Neural cell (in vitro differentiated cells): ENCODE results near the gene CPXM2. TPM values are rescaled to one million over a fixed set of nuclear protein-coding genes. Genes with fewer than 3 reads are reported as not detected.

Experiments
- H2AFZ ChIP-seq: fragments of 200-600, 300-800 bp; sonication (generic), shearing (Covaris generic); 2 replicates; pipeline ENCODE4 v1.6.0; 2014; ENCODE audit warnings: low read depth, mild to moderate bottlenecking, antibody characterized with exemption, low read length, moderate library complexity
- H3F3A ChIP-seq: fragments of 200-600 bp; shearing (Covaris generic); 2 replicates; pipeline ENCODE4 v1.6.1; 2016; ENCODE audit warnings: mild to moderate bottlenecking, moderate library complexity, mixed read lengths, antibody characterized with exemption, low read length; ENCODE audit not compliant: insufficient read depth, poor library complexity, severe bottlenecking
- H3K27ac ChIP-seq: fragments of 200-600, 300-800 bp; sonication (generic), shearing (Covaris generic); 2 replicates; pipeline ENCODE4 v1.5.1; 2014; ENCODE audit warnings: mild to moderate bottlenecking, low read length, moderate library complexity
- H3K27me3 ChIP-seq: fragments of 300-800, 200-600 bp; sonication (generic), shearing (Covaris generic); 2 replicates; pipeline ENCODE4 v1.6.0; 2014; ENCODE audit warnings: mild to moderate bottlenecking, low read depth, low read length, moderate library complexity; ENCODE audit not compliant: insufficient read depth
- H3K36me3 ChIP-seq: fragments of 300-800, 200-600 bp; sonication (generic), shearing (Covaris generic); 2 replicates; pipeline ENCODE4 v1.5.1; 2014; ENCODE audit warnings: mild to moderate bottlenecking, antibody characterized with exemption, low read length, moderate library complexity; ENCODE audit not compliant: insufficient read depth
- H3K4me2 ChIP-seq: fragments of 300-800, 200-600 bp; sonication (generic), shearing (Covaris generic); 2 replicates; pipeline ENCODE4 v1.6.0; 2014; ENCODE audit warnings: mild to moderate bottlenecking, low read length
- H3K4me3 ChIP-seq: fragments of 300-800, 200-600 bp; sonication (generic), shearing (Covaris generic); 2 replicates; pipeline ENCODE4 v1.5.1; 2014; ENCODE audit warnings: mild to moderate bottlenecking, low read length, moderate library complexity
- H3K79me2 ChIP-seq: fragments of 200-600 bp; shearing (Covaris generic); replicated peaks from 2 replicates; pipeline ENCODE4 v1.6.0; 2014; ENCODE audit warnings: mild to moderate bottlenecking, low read length, moderate library complexity; ENCODE audit not compliant: insufficient read depth
- H3K9ac ChIP-seq: fragments of 300-800, 200-600 bp; sonication (generic), shearing (Covaris generic); 2 replicates; pipeline ENCODE4 v1.6.1; 2016; ENCODE audit warnings: mild to moderate bottlenecking, low read length, mixed read lengths
- H3K9me2 ChIP-seq: fragments of 200-600 bp; shearing (Covaris generic); 2 replicates; pipeline ENCODE4 v1.6.1; 2016; ENCODE audit warnings: mild to moderate bottlenecking, low read length, mixed read lengths; ENCODE audit not compliant: insufficient read depth
- H3K9me3 ChIP-seq: fragments of 200-600, 300-800 bp; sonication (generic), shearing (Covaris generic); 2 replicates; pipeline ENCODE4 v1.6.1; 2016; ENCODE audit warnings: mild to moderate bottlenecking, mixed run types, low read length, moderate library complexity, mixed read lengths
- H4K20me1 ChIP-seq: fragments of 200-600 bp; shearing (Covaris generic); 2 replicates; pipeline ENCODE4 v1.6.1; 2016; ENCODE audit warnings: mild to moderate bottlenecking, mixed run types; ENCODE audit not compliant: insufficient read depth
- CTCF ChIP-seq: fragments of 450-650 bp; IDR thresholded peaks from 2 replicates; pipeline ENCODE4 v1.5.1; 2014; ENCODE audit warnings: antibody characterized with exemption, mild to moderate bottlenecking, moderate library complexity; ENCODE audit not compliant: poor library complexity, severe bottlenecking
- EP300 ChIP-seq: fragments of 450-650 bp; conservative IDR thresholded peaks from 2 replicates; pipeline ENCODE4 v1.6.1; 2014; ENCODE audit warnings: antibody characterized with exemption, mild to moderate bottlenecking, moderate library complexity; ENCODE audit not compliant: poor library complexity, severe bottlenecking
- EZH2 ChIP-seq: fragments of 200-600, 300-800 bp; shearing (Covaris generic), sonication (generic); IDR thresholded peaks from 2 replicates; pipeline ENCODE4 v1.6.1; 2014; ENCODE audit warnings: antibody characterized with exemption, low read length, borderline replicate concordance, mild to moderate bottlenecking; ENCODE audit not compliant: insufficient read depth, poor library complexity, severe bottlenecking
- MXI1 ChIP-seq: fragments of 450-650 bp; conservative IDR thresholded peaks from 2 replicates; pipeline ENCODE4 v1.6.1; 2014; ENCODE audit warnings: antibody characterized with exemption, mild to moderate bottlenecking; ENCODE audit not compliant: poor library complexity, severe bottlenecking
- POLR2AphosphoS5 ChIP-seq: IDR thresholded peaks from 2 replicates; pipeline ENCODE4 v1.6.1; 2012
- RAD21 ChIP-seq: fragments of 450-650 bp; conservative IDR thresholded peaks from 2 replicates; pipeline ENCODE4 v1.6.1; 2014; ENCODE audit warnings: antibody characterized with exemption, mild to moderate bottlenecking, moderate library complexity
- TAF1 ChIP-seq: IDR thresholded peaks from 2 replicates; pipeline ENCODE4 v1.6.1; 2012; ENCODE audit warnings: low read depth
- polyA plus RNA-seq: library from polyadenylated mRNA; depleted of rRNA; stranded (reverse); fragments of >200 nt; gene quantifications from 2 replicates; pipeline ENCODE4 v1.2.3, GENCODE V29; 2014
- TF ChIP-seq, protein P1 (sequence below): IDR thresholded peaks from 2 replicates; pipeline ENCODE4 v1.6.1; 2012; ENCODE audit warnings: borderline replicate concordance

The CPXM2 gene
- polyA plus RNA-seq, 1 donor from 2014 or later, result not detected

DNA sequence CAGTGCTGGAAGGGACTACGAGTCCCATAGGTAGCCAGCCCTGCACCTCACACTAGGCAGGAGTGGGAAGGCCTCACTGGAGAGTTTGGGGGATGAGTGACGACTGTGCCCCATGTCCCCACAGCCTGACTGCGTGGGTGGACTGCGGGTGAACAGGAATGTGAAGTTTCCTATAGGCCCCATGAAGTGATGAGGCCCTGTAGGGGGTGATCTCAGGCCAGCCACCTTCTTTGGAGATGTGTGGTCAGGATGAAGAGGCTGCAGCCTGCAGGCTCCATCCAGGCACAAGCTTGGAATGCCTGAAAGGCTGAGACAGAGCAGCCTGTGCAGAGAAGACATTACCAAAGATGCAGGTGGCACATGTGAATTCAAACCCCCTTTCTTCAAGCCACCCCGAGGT is 94.9 kb downstream of the CPXM2 start:
- H3K9me2 ChIP-seq, result no peaks in the 10 kb centered on the region
- H4K20me1 ChIP-seq, result no peaks in the 10 kb centered on the region
- TF ChIP-seq MXI1, result no peak
- no peak overlapping the region for H2AFZ ChIP-seq
- no peak overlapping the region for H3K27ac ChIP-seq
- H3K4me2 ChIP-seq, result no peak overlapping the region
- H3K27me3 ChIP-seq, result no peaks in the 10 kb centered on the region
- H3K36me3 ChIP-seq, result no peaks in the 10 kb centered on the region
- H3K9ac ChIP-seq, result no peak overlapping the region
- H3K79me2 ChIP-seq, result no peaks in the 10 kb centered on the region
- H3K9me3 ChIP-seq, result no peaks in the 10 kb centered on the region
- no peaks in the 10 kb centered on the region for H3F3A ChIP-seq
- H3K4me3 ChIP-seq, result no peak overlapping the region

DNA sequence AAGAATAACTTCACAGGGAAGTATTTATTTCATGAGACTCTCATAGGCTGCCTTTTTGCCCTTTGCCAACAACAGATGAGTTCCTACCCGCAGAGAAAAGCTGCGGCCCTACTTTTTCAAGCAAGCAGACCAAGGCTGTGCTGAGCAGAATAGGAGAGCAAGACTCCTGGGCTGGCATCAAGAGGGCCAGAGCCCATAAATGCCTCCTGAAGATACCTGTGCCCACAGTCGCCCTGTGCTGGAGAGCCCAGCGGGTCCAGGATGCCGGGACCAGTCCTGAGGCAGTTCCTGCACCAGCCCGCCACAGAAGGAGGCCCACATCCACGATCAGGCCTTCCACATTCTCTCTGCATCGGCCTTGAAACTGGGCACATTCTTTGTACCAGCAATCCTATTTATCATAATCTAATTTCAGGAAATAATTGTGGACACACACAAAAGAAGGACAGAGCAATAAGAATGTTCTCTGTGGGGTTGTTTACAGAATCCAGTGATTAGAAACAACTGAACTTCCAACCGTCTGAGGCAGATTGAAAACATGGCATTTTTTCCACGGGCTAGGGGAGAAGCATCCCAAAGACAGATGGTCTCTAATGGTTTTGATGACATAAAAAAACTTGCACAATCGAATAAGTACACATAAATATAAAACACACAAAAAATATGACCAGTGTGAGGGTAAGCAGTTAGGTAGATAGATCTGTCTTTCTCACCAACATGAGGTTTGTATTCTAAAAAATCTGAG is 95.6 kb downstream of the CPXM2 start:
- Histone ChIP-seq H3K9ac (no peak overlapping the region), H3K27me3 (no peaks in the 10 kb centered on the region), H3K27ac (no peak overlapping the region), H3K4me2 (no peak overlapping the region), H3K4me3 (no peak overlapping the region), H3F3A (no peaks in the 10 kb centered on the region), H3K9me3 (no peaks in the 10 kb centered on the region), H3K79me2 (no peaks in the 10 kb centered on the region), H3K9me2 (no peaks in the 10 kb centered on the region), H2AFZ (no peak overlapping the region), H3K36me3 (no peaks in the 10 kb centered on the region), H4K20me1 (no peaks in the 10 kb centered on the region)
- TF ChIP-seq CTCF, result no peak
- TF ChIP-seq EP300, result no peak
- TF ChIP-seq RAD21, result no peak
- no peak for TF ChIP-seq MXI1
- no peak for TF ChIP-seq POLR2AphosphoS5
- TF ChIP-seq, protein P1, sequence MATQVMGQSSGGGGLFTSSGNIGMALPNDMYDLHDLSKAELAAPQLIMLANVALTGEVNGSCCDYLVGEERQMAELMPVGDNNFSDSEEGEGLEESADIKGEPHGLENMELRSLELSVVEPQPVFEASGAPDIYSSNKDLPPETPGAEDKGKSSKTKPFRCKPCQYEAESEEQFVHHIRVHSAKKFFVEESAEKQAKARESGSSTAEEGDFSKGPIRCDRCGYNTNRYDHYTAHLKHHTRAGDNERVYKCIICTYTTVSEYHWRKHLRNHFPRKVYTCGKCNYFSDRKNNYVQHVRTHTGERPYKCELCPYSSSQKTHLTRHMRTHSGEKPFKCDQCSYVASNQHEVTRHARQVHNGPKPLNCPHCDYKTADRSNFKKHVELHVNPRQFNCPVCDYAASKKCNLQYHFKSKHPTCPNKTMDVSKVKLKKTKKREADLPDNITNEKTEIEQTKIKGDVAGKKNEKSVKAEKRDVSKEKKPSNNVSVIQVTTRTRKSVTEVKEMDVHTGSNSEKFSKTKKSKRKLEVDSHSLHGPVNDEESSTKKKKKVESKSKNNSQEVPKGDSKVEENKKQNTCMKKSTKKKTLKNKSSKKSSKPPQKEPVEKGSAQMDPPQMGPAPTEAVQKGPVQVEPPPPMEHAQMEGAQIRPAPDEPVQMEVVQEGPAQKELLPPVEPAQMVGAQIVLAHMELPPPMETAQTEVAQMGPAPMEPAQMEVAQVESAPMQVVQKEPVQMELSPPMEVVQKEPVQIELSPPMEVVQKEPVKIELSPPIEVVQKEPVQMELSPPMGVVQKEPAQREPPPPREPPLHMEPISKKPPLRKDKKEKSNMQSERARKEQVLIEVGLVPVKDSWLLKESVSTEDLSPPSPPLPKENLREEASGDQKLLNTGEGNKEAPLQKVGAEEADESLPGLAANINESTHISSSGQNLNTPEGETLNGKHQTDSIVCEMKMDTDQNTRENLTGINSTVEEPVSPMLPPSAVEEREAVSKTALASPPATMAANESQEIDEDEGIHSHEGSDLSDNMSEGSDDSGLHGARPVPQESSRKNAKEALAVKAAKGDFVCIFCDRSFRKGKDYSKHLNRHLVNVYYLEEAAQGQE, result no peak
- TF ChIP-seq EZH2, result no peak
- no peak for TF ChIP-seq TAF1
